Skeletal muscle tissue (tissue), 4 donors: Measurements from ENCODE around the gene TTLL11. TPM values are rescaled to one million over a fixed set of nuclear protein-coding genes. Genes with fewer than 3 reads are reported as not detected.
"Not testable (repeated sequence)": the region's sequence is repeated elsewhere in the genome, so short reads cannot be mapped to it uniquely, and the experiment has no call there.

Source experiments
- H3K27ac ChIP-seq: one replicate; pipeline ENCODE4 v1.7.0; 2013; ENCODE audit warnings: mild to moderate bottlenecking, low read depth, low read length, inconsistent platforms
- H3K27me3 ChIP-seq, 3 donors: one replicate each; pipeline ENCODE4 v1.7.0; 2013; ENCODE audit warnings: low read length in 3 of 3; ENCODE audit not compliant: control insufficient read depth in 3 of 3, insufficient read depth in 3 of 3
- H3K36me3 ChIP-seq, 3 donors: one replicate each; pipeline ENCODE4 v1.7.0; 2013; ENCODE audit warnings: low read length in 3 of 3; ENCODE audit not compliant: control insufficient read depth in 3 of 3, insufficient read depth in 3 of 3
- H3K4me1 ChIP-seq, 3 donors: one replicate each; pipeline ENCODE4 v1.7.0; 2013; ENCODE audit warnings: low read length in 3 of 3, mild to moderate bottlenecking in 3 of 3; ENCODE audit not compliant: control insufficient read depth in 3 of 3, insufficient read depth in 3 of 3
- H3K4me3 ChIP-seq, 3 donors: one replicate each; pipeline ENCODE4 v1.7.0; 2013; ENCODE audit warnings: low read length in 3 of 3
- H3K9ac ChIP-seq, 3 donors: one replicate each; pipeline ENCODE4 v1.7.0; 2013; ENCODE audit warnings: low read length in 3 of 3, mild to moderate bottlenecking in 3 of 3, moderate library complexity in 2 of 3, low read depth in 1 of 3
- H3K9me3 ChIP-seq, 3 donors: one replicate each; pipeline ENCODE4 v1.7.0; 2013; ENCODE audit warnings: low read length in 3 of 3; ENCODE audit not compliant: control insufficient read depth in 3 of 3
- total RNA-seq: library from RNA; depleted of rRNA; stranded (reverse); fragments of >200 nt; gene quantifications from one replicate; pipeline ENCODE4 v1.2.3, GENCODE V29; 2014
- donor health status: Osteomylitis.

The TTLL11 gene
- total RNA-seq, 1 donor from 2014 or later, result 13.0 TPM

DNA sequence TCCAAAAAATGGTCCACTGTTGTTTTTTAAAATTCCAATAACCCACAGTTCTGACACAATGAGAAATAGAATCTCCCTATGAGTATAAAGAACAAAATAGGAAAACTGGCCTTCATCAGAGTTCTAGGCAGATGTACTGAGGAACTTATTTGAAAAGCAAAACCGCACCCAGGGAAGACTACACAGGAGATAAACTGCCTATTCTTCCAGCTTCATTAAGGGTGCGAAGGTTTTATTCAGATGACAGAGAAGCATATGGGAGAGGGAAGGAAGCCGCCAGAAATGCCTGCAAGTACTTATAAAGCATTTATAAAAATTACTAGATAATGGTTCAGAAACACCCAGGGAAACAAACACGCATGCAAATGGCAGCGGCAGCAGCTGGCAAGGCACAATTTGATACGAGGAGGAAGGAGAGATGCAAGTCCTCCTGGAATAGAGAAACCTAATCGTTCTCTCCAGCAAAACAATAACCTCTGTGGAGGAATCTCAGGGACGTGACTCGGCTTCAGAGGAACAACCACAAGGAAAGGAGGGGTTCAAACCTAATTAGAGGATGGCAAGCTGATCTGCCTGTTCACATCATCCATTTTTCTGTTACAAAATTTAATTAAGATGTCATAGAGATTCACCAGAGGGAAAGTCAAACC lies 9.0 kb downstream of the TTLL11 start:
- Histone ChIP-seq H3K27ac (peak overlapping the region; percentile 57), H3K9ac (peak overlapping the region; percentile 59 to 70 (median 63)), H3K9me3 (no peaks in the 10 kb centered on the region), H3K36me3 (no peaks in the 10 kb centered on the region), H3K27me3 (no peaks in the 10 kb centered on the region), H3K4me3 (peak overlapping the region; percentile 24 to 51 (median 30)), H3K4me1 (peaks cover 29 to 49% (median 43%) of the 10 kb centered on the region in 3 donors)

- H3K36me3 ChIP-seq, result no peaks in the 10 kb centered on the region
- peak overlapping the region in 1 of 3 donors; percentile 27 for H3K9ac ChIP-seq
- peaks cover 15 to 22% (median 21%) of the 10 kb centered on the region in 3 donors for H3K4me1 ChIP-seq
- H3K27me3 ChIP-seq, result no peaks in the 10 kb centered on the region
- H3K4me3 ChIP-seq, result no peak overlapping the region
- peaks cover 0 to 2% (median 0%) of the 10 kb centered on the region in 3 donors for H3K9me3 ChIP-seq
- H3K27ac ChIP-seq, result no peak overlapping the region
Observed at GRCh38 chr9:122080986-122081385, 12.1 kb downstream of the TTLL11 start.

DNA sequence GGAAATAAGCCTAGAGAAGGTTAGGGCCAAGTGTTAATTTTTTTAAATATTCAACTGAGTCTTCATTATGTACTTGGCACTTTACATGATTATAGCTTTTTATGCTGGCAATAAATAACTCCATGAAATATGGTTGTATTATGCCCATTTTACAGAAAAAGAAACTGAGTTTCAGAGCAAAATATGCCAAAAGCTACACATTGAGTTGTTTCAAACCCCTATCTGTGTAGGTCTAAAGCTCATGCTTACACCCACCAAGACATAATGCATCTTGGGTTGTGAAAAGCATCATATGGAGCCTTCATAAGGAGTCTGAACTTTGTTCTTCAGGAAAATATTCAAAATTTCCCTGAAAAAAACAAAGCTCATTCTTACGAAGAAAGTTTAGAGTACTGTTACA lies 14.6 kb downstream of the TTLL11 start:
- Histone ChIP-seq H3K4me1 (peaks cover 18 to 24% (median 22%) of the 10 kb centered on the region in 3 donors), H3K9ac (no peak overlapping the region), H3K9me3 (peaks cover 0 to 2% (median 0%) of the 10 kb centered on the region in 3 donors), H3K27ac (no peak overlapping the region), H3K4me3 (no peak overlapping the region), H3K36me3 (no peaks in the 10 kb centered on the region), H3K27me3 (no peaks in the 10 kb centered on the region)

DNA sequence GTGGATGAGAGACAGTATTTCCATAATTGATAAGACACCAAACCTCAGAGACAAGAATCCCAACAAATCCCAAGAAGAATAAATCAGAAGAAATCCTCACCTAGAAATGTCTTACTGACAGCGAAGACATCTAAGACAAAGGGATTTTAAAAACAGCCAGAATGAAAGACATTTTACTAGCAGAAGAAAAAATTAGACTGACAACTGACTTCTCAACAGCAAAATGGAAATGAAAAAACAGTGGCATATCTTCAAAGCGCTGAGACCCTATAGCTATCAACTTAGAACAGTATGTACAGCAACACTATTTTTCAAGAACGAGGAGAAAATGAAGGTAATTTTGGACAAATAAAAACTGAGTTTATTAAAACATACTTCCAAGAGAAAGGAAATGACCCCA lies 16.3 kb downstream of the TTLL11 start:
- Histone ChIP-seq H3K27ac (peak overlapping the region; percentile 92), H3K36me3 (peaks cover 0 to under 1% (median 0%) of the 10 kb centered on the region in 3 donors), H3K27me3 (no peaks in the 10 kb centered on the region), H3K4me3 (no peak overlapping the region), H3K9me3 (peaks cover 0 to 2% (median 0%) of the 10 kb centered on the region in 3 donors), H3K4me1 (peaks cover 20 to 38% (median 28%) of the 10 kb centered on the region in 3 donors), H3K9ac (peak overlapping the region in 1 of 3 donors; percentile 64)

GRCh38 chr9:122076117-122076516 lies 17.0 kb downstream of the TTLL11 start:
- no peaks in the 10 kb centered on the region for H3K27me3 ChIP-seq
- peak overlapping the region; percentile 92 for H3K27ac ChIP-seq
- peaks cover 20 to 42% (median 34%) of the 10 kb centered on the region in 3 donors for H3K4me1 ChIP-seq
- peaks cover 0 to 2% (median 0%) of the 10 kb centered on the region in 3 donors for H3K9me3 ChIP-seq
- peak overlapping the region; percentile 25 to 55 (median 45) for H3K4me3 ChIP-seq
- peaks cover 0 to 3% (median 0%) of the 10 kb centered on the region in 3 donors for H3K36me3 ChIP-seq
- peak overlapping the region; percentile 23 to 64 (median 64) for H3K9ac ChIP-seq

- H3K27me3 ChIP-seq, result no peaks in the 10 kb centered on the region
- peaks cover 0 to 2% (median 0%) of the 10 kb centered on the region in 3 donors for H3K9me3 ChIP-seq
- H3K27ac ChIP-seq, result peak overlapping the region; percentile 92
- peak overlapping the region; percentile 25 to 55 (median 45) for H3K4me3 ChIP-seq
- H3K4me1 ChIP-seq, result peaks cover 27 to 48% (median 42%) of the 10 kb centered on the region in 3 donors
- peaks cover 0 to 6% (median 0%) of the 10 kb centered on the region in 3 donors for H3K36me3 ChIP-seq
- peak overlapping the region; percentile 64 to 77 (median 64) for H3K9ac ChIP-seq
Observed at GRCh38 chr9:122075135-122076030, 17.7 kb downstream of the TTLL11 start.

GRCh38 chr9:122071715-122072114 lies 21.4 kb downstream of the TTLL11 start:
- H3K27me3 ChIP-seq, result no peaks in the 10 kb centered on the region
- no peaks in the 10 kb centered on the region for H3K9me3 ChIP-seq
- H3K27ac ChIP-seq, result no peak overlapping the region
- H3K4me3 ChIP-seq, result no peak overlapping the region
- peak overlapping the region in 1 of 3 donors; percentile 55 for H3K9ac ChIP-seq
- H3K36me3 ChIP-seq, result peaks cover 0 to 6% (median 0%) of the 10 kb centered on the region in 3 donors
- H3K4me1 ChIP-seq, result peaks cover 36 to 75% (median 56%) of the 10 kb centered on the region in 3 donors

DNA sequence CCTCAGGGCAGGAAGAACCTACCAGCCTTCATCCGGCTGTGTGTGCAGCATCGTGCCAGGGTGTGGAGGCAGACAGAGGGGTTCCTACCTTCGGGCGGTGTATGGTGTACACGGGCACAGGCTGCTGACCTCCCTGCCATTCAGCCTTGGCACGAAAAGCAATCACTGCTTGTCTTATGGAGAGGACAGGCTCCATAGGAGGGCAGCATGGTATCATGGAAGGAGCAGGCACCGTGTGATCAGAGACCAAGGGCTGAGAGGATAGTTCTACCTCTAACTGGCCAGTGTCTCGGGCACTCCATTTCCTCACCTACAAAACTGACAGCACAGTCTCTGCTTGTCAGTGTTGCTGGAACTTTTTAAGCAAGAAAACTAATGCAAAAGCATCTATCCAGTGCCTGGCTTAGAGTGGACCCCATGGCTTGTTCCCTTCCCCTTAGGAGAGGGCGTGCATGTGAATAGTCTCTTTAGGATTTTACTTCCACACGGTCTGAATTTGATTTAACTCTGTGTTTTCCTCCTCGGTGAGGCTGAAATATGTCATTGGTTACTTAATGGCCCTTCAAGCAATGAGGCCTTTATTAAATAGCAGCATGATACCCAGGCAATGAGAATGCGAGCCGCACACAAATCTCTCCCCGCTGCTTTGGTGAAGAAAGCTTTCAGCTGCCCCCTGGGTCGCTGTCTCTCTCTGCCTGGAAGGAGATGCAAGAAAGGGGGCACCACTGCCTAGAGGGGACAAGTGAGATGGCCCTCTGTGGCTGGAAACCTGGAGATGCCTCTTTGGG lies 22.2 kb downstream of the TTLL11 start:
- H3K4me1 ChIP-seq, result peaks cover 41 to 75% (median 57%) of the 10 kb centered on the region in 3 donors
- no peak overlapping the region for H3K4me3 ChIP-seq
- peaks cover 0 to 6% (median 0%) of the 10 kb centered on the region in 3 donors for H3K36me3 ChIP-seq
- H3K9ac ChIP-seq, result peak overlapping the region; percentile 0 to 55 (median 47)
- no peaks in the 10 kb centered on the region for H3K9me3 ChIP-seq
- no peak overlapping the region for H3K27ac ChIP-seq
- H3K27me3 ChIP-seq, result no peaks in the 10 kb centered on the region

GRCh38 chr9:122066680-122067079 lies 26.4 kb downstream of the TTLL11 start:
- not testable (repeated sequence) for H3K9ac ChIP-seq, H3K36me3 ChIP-seq, H3K27ac ChIP-seq, H3K9me3 ChIP-seq, H3K4me3 ChIP-seq, H3K27me3 ChIP-seq
- peaks cover 31 to 61% (median 38%) of the 10 kb centered on the region in 3 donors for H3K4me1 ChIP-seq
